Uterus (tissue), 2 donors: ENCODE data around the gene TROAP.

Source experiments
- CTCF ChIP-seq, 4 experiments: fragments of 200-600 bp in 2 of 4; fragments of 450-650 bp in 2 of 4; sonication (generic) in 2 of 4; IDR thresholded peaks; one replicate each; pipeline ENCODE4 v1.5.1; 2016 to 2019; ENCODE audit warnings: antibody characterized with exemption in 4 of 4, mild to moderate bottlenecking in 2 of 4, moderate library complexity in 1 of 4
- POLR2A ChIP-seq, 2 donors: fragments of 450-650 bp; IDR thresholded peaks; one replicate each; pipeline ENCODE4 v1.6.1; 2016; ENCODE audit warnings: antibody characterized with exemption in 2 of 2, mild to moderate bottlenecking in 1 of 2, moderate library complexity in 1 of 2

- TF ChIP-seq CTCF (IDR thresholded peaks at IDR 0.05) (no peak), POLR2A (IDR thresholded peaks at IDR 0.05) (no peak)
Observed at GRCh38 chr12:49294804-49295081, 28.3 kb upstream of the TROAP start.
